HG03159 (cell line): ENCODE measurements around the gene MS4A4E.
"Not testable (repeated sequence)": the region's sequence is repeated elsewhere in the genome, so short reads cannot be mapped to it uniquely, and the experiment has no call there.

Source experiments
- ATAC-seq: cut with Tn5 transposase; IDR thresholded peaks from one replicate; pipeline ENCODE4 v1.9.1; 2021; ENCODE audit warnings: mild to moderate bottlenecking, moderate library complexity; ENCODE audit not compliant: unreplicated experiment

Gene MS4A4E

DNA sequence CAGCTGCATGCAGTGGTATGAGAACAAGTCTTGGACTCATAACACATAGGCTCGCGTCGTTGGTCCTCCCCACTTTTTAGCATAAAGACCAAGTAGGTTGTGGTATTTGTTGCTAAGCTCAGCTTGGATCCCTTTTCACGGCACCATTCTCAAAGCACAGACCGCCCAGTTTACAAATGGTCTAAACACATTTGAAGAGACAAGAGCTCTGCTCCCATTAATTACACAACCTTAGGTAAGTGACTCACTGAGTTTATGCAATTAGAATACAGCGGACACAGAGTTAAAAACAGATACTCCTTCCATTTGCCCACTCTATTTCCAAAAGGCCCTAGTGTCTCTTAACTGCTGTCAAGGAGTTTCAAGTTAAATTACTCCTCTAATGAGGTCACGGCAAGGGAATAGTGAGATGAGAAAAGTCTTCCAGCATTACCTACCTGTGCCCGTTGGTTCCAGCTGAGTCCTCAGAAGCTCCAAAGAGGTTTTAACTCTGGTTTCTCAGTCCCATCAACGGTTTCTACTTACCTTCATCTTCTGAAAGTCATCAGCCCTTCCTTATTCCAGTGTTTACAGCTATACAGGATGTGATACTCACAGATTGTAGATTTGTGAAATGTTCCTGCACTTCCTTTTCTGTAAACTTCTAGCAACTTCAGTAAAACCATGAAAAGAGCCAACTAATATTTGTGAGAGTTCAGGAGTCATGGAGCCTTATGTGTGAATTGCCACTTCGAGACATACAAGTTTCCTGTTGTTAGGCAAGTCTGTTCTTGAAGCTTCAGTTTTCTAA lies 60.2 kb downstream of the MS4A4E start, which contains the start of gene MS4A6A:
Gene MS4A6A, minus strand, starts transcription at position 543 of the 790 bp plus-strand sequence. CDS start 1,356 bp downstream, outside the sequence.
- no peak for ATAC-seq

DNA sequence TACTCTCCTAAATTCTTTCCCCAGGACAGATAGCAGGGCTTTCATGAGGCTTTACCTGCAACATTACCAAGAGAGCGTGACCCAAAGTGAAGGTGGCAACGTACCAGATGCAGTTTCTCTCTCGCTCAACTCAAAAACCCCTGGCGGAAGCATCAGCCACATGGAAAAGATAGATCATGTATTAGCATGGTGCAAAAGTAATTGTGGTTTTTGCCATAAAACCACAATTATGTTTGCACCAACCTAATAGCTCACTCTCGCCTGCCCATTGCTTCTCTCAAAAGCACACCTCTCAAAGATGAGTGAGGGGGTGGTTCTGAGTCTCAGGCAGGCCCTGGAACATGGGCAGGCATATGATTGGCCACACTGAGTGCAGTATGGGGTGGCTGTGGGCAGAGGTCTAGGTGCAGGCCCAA lies 67.1 kb downstream of the MS4A4E start:
- ATAC-seq, result peak; percentile 52

GRCh38 chr11:60172011-60172410 lies 70.9 kb downstream of the MS4A4E start:
- ATAC-seq, result no peak

DNA sequence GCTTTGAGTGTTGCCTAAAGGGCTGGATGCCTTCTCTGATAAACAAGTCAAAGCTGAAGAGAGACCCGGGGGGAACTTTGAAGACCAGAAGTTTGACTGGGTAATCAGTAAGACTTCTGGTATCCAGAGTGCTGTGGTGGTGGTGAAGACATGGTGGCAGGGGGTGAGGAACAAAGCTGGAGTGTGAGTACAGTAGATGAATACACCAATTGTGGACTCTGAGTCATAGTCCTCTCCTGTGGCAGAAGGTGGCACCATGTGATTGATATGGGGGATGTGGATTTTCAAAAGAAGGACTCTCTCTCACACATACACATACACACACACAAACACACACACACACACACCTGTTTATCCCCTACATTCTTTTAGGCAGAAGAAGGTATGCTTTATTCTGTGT lies 72.4 kb downstream of the MS4A4E start:
- ATAC-seq, result no peak

GRCh38 chr11:60169264-60169915 lies 73.5 kb downstream of the MS4A4E start:
- no peak for ATAC-seq

- no peak for ATAC-seq
These were observed 74.6 kb downstream of the MS4A4E start for GRCh38 chr11:60168306-60168705.

- ATAC-seq, result no peak
These were observed 77.0 kb downstream of the MS4A4E start for GRCh38 chr11:60165951-60166350.

- ATAC-seq, result no peak
These were observed 77.4 kb downstream of the MS4A4E start for GRCh38 chr11:60165538-60165937.

GRCh38 chr11:60164550-60165075 lies 78.3 kb downstream of the MS4A4E start:
- no peak for ATAC-seq

DNA sequence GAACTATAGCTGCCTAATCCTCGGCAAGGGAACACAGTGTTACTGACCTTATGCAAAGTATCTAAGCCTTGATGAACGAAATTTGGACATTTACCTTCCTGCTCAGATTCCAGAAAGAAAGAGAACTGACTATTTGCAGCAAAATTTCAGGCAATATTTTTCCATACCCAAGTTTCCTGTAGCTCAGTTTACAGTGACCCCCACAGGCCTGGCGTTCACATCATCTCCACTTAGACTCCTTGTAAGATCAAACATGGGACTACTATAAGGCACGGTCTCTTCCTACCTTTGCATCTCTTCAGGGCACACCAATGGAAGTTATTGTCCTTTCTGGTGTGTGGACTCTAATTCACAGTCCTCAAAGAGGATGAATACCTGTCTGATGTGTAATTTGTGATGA lies 81.2 kb downstream of the MS4A4E start:
- no peak for ATAC-seq

GRCh38 chr11:60161107-60161506 lies 81.8 kb downstream of the MS4A4E start:
- ATAC-seq, result no peak

DNA sequence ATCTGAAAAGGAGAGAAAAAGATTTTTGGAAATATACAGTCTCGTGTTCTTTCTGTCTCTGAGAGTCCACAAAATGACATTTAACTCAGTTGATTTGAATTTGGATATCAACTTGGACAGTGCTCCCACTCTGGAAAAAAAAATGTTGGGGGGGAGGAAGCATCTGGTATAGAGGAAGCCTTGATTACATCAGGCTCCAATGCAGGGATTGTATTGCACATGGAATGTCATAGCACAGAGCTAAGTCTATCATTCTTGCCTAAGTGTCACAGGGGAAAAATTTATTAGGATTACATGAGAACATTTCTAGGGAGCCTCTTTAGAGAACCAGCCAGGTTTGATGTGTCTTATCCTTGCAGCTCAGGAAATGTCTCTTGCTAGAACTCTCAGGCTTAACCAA lies 83.1 kb downstream of the MS4A4E start:
- ATAC-seq, result no peak

GRCh38 chr11:60159284-60159683 lies 83.7 kb downstream of the MS4A4E start:
- ATAC-seq, result no peak

DNA sequence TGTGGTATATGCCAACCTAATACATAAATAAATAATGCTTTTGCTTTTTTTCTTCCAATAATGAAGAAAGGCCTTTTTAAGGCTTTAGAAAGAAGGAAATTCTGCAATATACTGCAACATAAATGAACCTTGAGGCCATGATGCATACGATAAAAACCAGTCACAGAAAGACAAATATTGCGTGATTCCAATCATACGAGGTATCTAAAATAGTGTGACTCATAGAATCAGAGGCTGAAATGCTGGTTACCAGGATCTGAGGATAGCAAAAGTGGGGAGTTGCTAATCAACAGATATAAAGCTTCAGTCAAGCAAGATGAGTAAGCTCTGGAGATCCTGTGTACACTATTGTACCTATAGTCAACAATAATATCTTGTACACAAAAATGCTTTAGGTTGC lies 84.3 kb downstream of the MS4A4E start:
- no peak for ATAC-seq

DNA sequence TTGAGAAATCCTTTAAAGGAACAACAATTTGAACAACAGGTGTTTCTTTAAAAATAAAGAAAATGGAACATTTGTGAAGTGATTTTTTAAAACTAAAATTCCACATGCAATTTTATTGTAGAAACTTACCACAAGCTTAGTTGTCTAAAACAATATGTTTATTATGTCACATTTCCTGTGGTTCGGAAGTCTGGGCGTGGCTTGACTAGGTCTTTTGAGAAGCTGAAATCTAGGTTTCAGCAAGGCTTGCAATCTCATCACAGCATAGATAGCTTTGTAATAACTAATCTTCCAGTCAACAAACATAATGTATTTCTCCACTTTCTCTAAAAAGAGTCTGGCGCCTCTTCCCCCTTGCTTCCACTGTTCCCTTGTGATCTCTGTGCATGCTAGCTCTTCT lies 87.0 kb downstream of the MS4A4E start:
- ATAC-seq, result no peak

DNA sequence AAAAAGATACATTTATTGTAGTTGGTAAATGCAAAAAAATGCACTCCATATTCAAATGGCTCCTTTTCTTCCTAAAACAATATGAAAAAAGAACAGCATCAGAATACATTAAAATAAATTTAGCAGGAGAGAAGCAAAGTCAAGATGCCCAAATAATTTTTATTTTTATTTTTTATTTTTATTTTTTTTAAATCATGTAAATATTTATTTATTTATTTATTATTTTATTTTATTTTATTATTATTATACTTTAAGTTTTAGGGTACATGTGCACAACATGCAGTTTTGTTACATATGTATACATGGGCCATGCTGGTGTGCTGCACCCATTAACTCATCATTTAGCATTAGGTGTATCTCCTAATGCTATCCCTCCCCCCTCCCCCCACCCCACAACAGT lies 90.2 kb downstream of the MS4A4E start:
- ATAC-seq, result not testable (repeated sequence)

DNA sequence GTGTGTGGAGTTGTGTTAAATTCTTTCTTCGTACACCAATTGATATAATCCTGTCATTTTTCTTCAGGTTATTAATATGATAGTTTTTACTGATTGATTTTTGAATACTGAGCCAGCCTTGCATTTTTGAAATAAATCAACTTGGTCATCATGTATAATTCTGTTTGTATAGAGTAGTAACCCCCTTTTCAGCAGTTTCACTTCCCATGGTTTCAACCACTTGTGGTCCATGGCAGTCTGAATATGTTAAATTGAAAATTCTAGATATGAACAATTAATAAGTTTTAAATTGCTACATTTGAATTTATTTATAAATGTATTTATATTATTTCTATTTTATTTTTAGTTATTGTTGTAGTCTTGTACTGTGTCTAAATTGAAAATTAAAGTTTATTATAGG lies 92.7 kb downstream of the MS4A4E start:
- no peak for ATAC-seq
